GM04503 (cell line): ENCODE measurements around the gene GRK4.

Source experiments
- DNase-seq: peaks from one replicate; pipeline ENCODE4 v3.0.0-alpha.2; 2012; ENCODE audit warnings: low read depth

Gene GRK4

DNA sequence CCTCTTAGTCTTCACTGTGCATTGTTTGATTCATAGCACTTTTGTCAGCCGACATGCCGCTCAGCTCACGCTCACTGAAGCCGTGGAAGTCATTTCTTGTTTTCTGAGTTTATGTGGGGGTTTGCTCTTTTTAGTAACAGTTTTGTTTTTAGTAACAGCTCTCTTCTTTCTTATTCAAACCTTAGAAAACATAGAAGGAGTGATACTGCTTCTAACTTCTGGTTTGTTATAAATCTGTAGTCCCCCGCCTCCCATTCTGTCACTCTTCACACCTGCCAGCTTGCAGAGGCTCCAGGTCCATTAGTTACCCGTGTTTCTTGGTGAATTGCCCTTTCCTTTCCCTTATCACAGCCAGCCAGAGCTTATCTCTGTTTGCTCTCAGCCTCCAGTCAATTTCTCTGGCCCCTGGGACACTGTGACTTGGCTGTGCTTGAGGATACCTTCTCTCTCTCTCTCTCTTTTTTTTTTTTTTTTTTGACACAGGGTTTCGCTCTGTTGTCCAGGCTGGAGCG is 50.5 kb downstream of the GRK4 start:
- DNase-seq, result no peak

DNA sequence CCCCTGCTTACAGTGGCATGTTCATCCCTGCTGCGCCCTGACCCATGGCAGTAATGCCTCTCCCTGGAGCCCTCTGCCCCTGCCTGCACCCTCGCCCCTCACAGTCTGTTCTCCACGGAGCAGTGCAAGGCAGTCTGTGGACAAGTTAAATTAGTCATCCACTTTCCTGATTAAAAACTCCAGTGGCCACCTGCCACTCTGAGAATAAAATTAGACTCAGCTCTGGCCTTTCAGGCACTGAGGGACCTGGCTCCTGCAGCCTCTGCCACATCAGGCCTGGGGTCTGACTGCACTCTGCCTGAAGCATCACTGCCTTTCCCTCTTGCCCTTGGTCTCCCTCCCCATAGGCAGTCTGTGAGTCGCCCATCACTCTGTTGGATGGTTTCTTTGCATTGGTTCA is 53.6 kb downstream of the GRK4 start:
- no peak for DNase-seq

DNA sequence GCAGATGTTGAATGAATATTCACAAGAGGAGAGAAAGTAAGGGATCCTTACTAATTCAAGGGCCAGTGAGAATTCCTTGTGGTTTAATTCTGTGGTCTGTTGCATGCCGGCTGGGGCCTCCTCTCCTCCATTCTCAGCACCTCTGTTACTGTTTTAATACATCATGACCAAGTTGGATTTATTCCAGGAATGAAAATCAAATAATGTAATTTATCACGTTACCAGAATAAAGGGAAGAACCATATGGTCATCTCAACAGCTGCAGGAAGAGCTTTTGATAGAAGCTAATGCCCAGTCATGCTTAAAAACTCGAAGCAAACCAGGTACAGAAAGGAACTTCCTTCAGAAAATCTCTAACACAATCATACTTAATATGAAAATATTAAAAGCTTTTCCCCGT is 54.1 kb downstream of the GRK4 start:
- no peak for DNase-seq

DNA sequence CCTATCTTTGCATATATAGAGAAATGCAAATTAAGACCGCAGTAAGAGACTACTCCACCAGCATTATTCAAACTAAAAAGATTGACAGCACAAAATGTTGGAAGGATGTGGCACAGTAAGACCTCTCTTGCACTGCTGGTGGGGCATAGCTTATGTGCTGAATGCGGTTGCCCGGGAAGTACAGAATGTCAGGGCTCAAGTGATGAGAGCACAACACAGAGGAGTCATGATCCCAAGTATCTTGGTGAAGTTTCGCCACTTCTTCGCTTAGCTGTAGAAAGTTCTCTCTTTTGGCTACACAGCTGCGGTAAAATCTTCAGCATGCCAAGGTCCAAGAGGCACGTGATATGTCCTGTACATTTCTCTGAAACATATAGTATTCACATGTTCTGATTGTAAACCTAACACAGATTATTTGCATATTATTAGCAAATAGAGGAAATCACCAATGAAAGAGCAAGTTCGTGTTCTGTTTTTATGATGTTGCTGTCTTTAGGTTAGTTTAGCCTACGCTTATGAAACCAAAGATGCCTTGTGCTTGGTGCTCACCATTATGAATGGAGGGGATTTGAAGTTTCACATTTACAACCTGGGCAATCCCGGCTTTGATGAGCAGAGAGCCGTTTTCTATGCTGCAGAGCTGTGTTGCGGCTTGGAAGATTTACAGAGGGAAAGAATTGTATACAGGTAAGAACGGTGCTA is 55.9 kb downstream of the GRK4 start:
- DNase-seq, result no peak

DNA sequence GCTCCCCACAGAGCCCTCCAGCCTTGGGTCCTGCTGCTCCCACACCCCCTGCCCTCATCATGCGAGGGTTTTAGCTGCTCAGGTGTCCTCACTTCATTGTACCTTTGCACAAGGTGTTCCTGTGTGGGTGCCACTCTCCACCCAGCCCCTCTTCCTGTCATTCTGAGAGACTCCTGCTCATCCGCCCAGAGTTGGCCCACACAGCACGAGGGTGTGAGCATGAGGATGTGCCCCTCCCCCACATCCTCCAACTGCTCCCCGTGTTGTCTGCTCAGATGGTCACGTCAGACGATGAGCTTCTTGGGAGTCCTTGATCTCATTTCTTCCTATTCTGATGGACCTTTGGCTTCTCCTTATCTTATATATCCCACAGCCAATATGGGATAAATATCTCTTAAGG is 57.8 kb downstream of the GRK4 start:
- DNase-seq, result no peak

DNA sequence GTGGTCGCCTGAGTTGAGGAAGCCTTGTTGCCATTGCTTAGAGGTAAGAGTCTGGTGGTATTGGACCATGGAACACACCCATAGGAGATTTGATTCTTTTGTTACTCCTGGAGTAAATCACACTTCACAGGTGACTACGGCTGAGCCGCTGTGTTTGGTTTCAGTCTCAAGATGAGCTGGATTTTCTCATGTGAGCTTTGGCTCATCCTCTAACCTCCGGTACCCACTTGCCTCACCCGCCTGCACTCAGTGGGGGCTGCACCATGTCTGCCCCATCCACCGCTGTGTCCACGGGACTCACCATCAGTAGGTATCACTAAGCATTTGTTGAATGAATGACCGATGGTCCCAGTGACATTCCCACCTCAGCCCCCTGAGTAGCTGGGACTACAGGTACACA is 58.3 kb downstream of the GRK4 start:
- DNase-seq, result no peak

DNA sequence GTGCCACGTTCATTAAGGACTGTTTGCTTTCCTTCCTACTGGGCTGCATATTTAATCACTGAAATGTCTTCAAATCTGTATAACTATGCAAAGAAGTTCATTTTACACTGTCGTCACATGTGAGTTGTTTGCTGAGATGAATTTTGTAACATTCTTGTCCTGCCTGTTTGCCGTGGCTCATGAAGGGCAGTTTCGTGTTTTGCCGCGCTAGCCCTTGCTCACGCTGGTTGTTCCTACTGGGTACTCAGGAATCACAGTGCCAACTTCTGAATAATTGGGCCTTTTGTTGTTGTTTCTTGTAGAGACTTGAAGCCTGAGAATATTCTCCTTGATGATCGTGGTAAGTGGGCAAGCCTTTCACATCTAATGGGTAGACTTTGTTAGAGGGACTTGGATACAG is 58.7 kb downstream of the GRK4 start:
- no peak for DNase-seq

DNA sequence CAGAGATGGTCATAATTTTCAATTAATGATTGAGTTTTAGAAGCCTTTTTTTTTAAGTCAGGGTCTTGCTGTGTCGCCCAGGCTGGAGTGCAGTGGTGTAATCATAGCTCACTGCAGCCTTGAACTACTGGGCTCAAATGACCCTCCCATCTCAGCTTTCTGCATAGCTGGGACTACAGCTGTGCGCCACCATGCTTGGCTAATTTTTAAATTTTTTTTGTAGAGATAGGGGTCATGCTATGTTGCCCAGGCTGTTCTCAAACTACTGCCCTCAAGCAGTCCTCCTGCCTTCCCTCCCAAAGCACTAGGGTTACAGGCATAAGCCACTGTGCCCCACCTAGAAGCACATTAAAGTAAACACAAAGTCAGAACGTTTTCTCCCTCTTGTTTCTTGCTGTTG is 59.3 kb downstream of the GRK4 start:
- no peak for DNase-seq

GRCh38 chr4:3025881-3026280 is 62.5 kb downstream of the GRK4 start:
- DNase-seq, result no peak

DNA sequence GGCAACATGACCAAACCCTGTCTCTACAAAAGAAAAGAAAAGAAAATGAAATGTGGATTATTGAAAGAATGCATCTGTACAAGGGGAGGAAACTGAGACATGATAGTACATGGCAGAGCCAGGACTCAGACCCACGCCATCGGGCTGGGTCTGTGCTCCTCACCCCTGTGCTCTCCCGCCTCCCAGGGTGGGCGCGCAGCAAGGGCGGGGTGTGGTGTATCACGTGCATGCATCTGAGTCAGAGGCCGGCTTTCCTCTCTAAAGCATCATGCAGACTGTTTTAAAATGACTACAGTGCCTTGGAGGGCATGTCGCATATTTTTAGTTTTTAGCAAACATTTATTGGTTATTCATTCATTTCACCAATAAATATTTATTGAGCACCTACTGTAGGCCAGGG is 63.2 kb downstream of the GRK4 start:
- DNase-seq, result no peak

GRCh38 chr4:3029464-3029863 is 66.1 kb downstream of the GRK4 start:
- DNase-seq, result no peak

- DNase-seq, result no peak
Measured at GRCh38 chr4:3030566-3031356, 67.4 kb downstream of the GRK4 start.

GRCh38 chr4:3031357-3032082 is 68.1 kb downstream of the GRK4 start:
- DNase-seq, result no peak

DNA sequence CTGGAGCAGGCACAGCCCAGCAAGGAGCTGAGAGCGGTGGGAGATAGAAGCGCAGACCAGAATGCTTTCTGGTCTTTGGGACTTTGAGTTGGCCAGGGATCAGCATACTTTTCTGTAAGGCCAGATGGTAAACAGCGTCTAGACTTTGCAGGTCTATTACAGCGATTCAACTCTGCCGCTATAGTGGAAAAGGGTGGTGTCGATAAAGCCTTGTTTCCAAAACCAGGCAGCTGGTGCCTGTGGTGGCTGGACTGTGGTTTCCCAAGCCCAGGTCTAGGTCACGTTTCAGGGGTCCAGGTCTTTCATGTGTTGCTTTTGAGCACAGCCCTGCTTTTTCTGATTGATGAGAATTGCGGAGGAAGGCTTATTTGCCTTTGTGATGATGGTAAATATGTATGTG is 70.9 kb downstream of the GRK4 start:
- DNase-seq, result no peak

- DNase-seq, result no peak
Measured at GRCh38 chr4:3035249-3035648, 71.9 kb downstream of the GRK4 start.

DNA sequence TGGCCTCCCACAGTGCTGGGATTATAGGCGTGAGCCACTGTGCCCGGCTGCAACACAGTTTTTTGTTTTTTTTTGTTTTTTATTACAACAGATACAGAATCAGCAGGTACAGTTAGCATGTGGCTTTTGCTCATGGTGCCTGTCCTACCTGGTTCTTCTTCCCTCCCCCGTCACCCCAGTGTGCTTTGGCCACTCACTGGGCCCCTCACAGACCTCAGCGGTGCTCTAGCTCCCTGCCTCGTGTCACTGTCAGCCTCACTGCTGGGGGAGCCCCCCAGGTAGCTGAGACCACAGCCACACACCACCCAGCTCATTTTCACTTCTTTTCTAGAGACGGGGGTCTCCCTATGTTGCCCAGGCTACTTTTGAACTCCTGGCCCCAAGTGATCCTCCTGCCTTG is 72.3 kb downstream of the GRK4 start:
- DNase-seq, result no peak

DNA sequence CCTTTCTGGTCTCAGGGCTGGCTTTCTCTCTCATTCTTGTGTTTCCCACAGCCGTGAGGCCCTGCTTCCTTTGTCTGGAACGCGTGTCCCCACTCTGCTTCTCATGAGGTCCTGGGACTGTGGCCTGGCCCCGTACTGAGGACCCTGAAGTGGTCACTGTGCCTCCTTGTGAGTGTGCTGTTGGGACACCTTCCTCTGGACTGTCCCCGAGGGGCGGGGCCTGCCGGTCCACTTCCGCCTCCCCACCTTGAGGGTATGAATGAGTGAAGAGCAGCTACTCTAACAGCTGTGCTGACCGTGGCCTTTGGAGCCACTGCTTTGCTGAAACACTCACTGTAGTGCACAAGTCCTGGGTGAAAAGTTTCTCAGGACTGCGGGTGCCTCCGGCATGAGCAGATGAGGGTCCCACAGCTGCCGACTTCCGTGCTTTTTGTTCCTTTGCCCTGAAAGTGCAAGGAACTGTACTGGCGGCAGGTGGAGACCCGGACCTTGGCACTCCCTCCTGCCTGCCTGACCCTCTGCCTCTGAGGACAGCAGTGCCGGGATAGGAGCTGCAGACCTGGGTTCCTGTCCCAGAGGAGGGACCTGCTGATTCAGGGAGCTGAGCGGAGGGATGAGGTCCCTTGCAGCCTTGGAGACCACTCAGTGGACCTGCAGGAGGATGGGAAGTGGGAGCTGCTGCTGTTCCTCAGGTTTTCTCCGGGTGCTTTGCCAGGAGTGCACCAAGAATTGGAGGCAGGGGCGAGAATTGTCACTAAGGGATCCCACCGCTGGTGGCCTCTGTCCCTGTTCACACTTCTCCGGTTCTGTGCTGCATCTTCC is 73.0 kb downstream of the GRK4 start:
- DNase-seq, result no peak

GRCh38 chr4:3037957-3038461 is 74.6 kb downstream of the GRK4 start:
- DNase-seq, result no peak

GRCh38 chr4:3039706-3040366 is 76.5 kb downstream of the GRK4 start:
- DNase-seq, result no peak

DNA sequence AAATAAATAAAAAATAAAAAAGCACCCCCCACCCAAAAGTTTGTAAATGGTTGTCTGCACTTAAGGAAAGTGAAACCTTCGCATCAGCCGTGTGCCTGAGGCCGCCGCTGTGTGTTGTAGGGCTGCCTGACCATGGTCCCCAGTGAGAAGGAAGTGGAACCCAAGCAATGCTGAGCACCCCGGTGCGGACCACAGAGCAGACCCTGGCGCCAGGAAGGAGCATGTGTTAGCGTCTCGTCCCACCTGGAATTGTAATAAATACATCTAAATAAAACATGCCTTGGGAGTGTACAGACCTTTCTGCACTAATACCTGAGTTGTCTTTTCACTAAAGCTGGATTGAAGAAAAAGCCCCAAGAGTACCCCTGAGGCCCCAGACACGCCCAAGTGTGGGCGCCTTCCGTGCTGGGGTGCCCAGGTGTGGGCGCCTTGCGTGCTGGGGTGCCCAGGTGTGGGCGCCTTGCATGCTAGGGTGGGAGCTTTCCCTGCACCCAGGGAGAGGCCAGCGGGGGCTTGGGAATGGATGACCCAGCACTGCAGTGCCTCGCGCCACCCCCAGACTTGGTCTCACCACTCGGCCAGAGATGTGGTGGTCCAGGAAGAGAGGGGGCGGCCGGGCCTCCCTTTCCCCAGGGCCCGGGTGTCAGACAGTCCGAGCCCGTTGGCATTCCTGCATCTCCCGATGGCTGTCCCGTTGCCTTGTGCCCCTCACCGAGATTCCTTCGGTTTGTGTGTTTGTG is 77.3 kb downstream of the GRK4 start:
- no peak for DNase-seq
